Kasumi-1 (cell line): Measurements from ENCODE around the gene BRCA1.
A peak's percentile ranks its signal among the peaks of the same experiment; 100 is the strongest.
"Not testable (repeated sequence)": the region's sequence is repeated elsewhere in the genome, so short reads cannot be mapped to it uniquely, and the experiment has no call there.

ENCODE experiments used
- DNase-seq, 2 experiments: peaks; one replicate each; lab custom pipeline; 2025; lab: John Stamatoyannopoulos, UW

BRCA1 gene

DNA sequence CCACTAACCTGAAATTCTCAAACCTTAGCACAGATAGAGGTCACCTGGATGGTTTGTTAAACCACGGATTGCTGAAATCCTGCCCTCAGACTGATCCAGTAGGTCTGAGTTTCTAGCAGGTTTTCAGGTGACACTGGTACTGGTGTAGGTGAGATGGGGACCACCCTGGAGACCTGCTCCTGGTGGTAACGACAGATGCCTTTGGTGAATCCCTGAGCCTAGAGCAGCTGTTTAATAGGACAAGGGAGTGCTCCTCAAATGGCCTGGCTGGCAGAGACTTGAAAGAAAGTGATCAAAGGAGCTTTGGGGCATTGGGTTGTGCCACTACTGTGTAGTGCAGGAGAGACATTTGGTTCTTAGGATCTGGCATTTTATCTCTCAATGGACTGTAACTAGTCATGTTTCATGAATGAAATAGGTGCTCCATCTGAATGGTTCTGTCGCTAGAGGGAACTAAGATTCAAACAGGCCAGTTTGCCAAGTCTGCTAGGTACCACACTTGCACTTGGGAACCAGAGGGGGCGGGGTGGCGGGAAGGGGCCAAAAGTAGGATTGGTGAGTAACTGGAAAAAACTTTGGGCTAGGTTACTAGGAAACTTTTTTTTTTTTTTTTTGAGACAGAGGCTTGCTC is 121.5 kb downstream of the BRCA1 start:
- no peak for DNase-seq

DNA sequence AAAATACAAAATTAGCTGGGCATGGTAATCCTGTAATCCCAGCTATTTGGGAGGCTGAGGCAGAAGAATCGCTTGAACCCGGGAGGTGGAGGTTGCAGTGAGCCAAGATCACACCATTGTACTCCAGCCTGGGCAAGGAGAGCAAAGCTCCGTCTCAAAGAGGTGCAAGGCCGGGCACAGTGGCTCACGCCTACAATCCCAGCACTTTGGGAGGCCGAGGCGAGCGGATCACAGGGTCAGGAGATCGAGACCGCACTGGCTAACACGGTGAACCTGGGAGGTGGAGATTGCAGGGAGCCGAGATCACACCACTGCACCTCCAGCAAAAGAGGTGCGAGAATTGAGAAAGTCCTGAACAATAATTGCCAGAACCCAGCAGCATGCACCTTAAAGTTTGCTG is 124.3 kb downstream of the BRCA1 start:
- not testable (repeated sequence) for DNase-seq

DNA sequence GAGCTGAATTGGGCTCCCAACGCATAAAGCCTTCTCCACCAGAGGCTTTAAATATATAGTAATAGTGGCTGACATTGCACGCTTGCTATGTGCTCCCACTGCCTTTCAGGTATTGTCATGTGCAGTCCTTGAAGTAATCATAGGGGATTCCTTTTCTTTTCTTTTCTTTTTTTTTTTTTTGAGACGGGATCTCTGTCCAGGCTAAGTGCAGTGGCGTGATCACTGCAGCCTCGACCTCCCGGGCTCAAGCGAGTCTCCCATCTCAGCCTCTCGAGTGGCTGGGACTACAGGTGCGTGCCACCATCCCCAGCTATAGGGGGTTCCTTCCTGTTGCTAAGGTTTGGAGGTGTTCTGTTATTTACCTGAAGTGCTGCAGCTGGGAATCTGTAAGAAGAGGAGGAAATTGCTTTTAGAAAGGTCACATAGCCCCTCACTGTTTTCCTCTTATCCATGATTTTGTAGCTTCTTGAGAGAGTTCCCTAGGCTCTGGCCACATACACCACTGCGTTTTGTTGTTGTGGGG is 126.1 kb downstream of the BRCA1 start:
- DNase-seq, result no peak

- DNase-seq, result peak; percentile 100
Measured at GRCh38 chr17:42997984-42998938, 126.9 kb downstream of the BRCA1 start, which contains the start of gene RPL27. Gene RPL27 (plus strand): TSS chr17:42998419. CDS start chr17:42998751, 332 bp downstream.

GRCh38 chr17:42997390-42997983 is 127.7 kb downstream of the BRCA1 start:
- DNase-seq, result peak; percentile 45 to 57
